Renal cortex interstitium (tissue), 3 donors: ENCODE results near the gene BTC. TPM values are rescaled to one million over a fixed set of nuclear protein-coding genes. Genes with fewer than 3 reads are reported as not detected.

ENCODE experiments used
- polyA plus RNA-seq, 3 donors: library from polyadenylated mRNA; unstranded; fragments of 120-200 nt; gene quantifications; one replicate each; pipeline ENCODE4 v1.2.1, GENCODE V29; 2013; ENCODE audit not compliant: insufficient read length in 3 of 3

BTC gene
- polyA plus RNA-seq, 3 donors: 4.7 to 6.4 (median 5.9) TPM

Other genes with a start within 250 kb of the BTC start
- 10 to 100 TPM; 43.8 to 67.3 (median 61.3) TPM for gene PARM1, start 138.6 kb upstream of the BTC start, polyA plus RNA-seq